Measurements from ENCODE around the gene OSBP2. TPM values are rescaled to one million over a fixed set of nuclear protein-coding genes. Genes with fewer than 3 reads are reported as not detected.
A peak's percentile ranks its signal among the peaks of the same experiment; 100 is the strongest.

OSBP2 gene
- total RNA-seq, 2 donors from 2014 or later: 3.1 to 16.7 TPM

DNA sequence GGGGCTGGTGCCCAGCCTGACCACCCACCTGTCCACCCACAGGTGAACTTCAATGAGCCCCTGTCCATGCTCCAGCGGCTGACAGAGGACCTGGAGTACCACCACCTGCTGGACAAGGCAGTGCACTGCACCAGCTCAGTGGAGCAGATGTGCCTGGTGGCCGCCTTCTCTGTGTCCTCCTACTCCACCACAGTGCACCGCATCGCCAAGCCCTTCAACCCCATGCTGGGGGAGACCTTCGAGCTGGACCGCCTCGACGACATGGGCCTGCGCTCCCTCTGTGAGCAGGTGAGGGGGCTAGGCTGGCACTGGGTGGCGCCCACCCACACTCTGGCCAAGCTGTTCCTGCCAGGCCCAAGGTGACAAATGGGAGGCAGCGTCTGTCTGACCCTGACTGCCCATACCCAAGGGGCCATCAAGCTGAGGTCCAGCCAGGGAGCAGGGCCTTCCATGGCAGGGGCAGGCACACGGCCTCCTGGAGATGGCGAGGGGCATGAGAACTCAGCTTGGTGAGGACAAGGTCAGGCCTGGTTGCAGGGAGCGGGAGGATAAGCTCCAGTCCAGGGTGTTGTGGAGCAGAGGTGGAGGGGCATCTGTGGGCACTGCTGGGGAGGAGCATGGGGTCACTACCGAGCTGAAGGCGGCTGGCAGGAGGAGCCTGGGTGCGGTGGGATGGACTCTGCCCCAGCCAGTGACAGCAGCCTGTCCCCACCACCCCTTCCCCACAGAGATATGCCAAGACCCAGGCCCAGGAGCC, 196.2 kb downstream of the OSBP2 start:
- peak; percentile 59 for ATAC-seq (replicated peaks)
- peaks cover 13% of the 10 kb centered on the region for H3K4me1 Mint-ChIP-seq
- H3K4me3 Mint-ChIP-seq: no peak overlapping the region
- H3K9me3 Mint-ChIP-seq: no peaks in the 10 kb centered on the region
- H3K27me3 Mint-ChIP-seq: no peaks in the 10 kb centered on the region
- no peak overlapping the region for H3K27ac Mint-ChIP-seq
- H3K36me3 Mint-ChIP-seq (ENCODE audit: low read depth): no peaks in the 10 kb centered on the region

- no peaks in the 10 kb centered on the region for H3K9me3 Mint-ChIP-seq
- H3K4me1 Mint-ChIP-seq: peaks cover 13% of the 10 kb centered on the region
- H3K4me3 Mint-ChIP-seq: no peak overlapping the region
- ATAC-seq (replicated peaks): no peak
- no peaks in the 10 kb centered on the region for H3K27me3 Mint-ChIP-seq
- no peaks in the 10 kb centered on the region for H3K36me3 Mint-ChIP-seq (ENCODE audit: low read depth)
- H3K27ac Mint-ChIP-seq: peak overlapping the region; percentile 35
Observed at GRCh38 chr22:30891443-30891755, 196.7 kb downstream of the OSBP2 start.

DNA sequence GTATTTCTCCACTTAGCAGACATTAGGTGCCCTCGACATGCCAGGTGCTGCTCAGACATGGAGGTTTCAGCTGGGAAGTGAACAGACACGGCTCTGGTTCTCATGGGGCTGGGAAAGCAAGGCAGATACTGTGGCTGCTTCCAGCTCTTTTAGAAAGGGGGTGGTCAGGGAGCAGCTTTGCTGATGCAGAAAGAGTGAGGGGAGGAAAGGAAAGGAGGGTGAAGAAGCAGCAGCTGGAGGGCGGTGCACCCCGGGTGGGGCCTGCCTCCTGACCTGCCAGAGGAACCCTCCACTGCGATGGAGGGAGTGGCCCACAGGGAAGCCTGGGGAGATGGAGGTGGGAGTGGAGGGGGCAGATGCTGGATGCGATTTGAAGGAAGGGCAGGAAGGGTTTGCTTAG, 197.1 kb downstream of the OSBP2 start:
- Mint-ChIP-seq H3K27me3 (no peaks in the 10 kb centered on the region), H3K9me3 (no peaks in the 10 kb centered on the region), H3K36me3 (ENCODE audit: low read depth) (no peaks in the 10 kb centered on the region), H3K4me1 (peaks cover 13% of the 10 kb centered on the region), H3K4me3 (no peak overlapping the region), H3K27ac (peak overlapping the region; percentile 35)
- ATAC-seq (replicated peaks): no peak

DNA sequence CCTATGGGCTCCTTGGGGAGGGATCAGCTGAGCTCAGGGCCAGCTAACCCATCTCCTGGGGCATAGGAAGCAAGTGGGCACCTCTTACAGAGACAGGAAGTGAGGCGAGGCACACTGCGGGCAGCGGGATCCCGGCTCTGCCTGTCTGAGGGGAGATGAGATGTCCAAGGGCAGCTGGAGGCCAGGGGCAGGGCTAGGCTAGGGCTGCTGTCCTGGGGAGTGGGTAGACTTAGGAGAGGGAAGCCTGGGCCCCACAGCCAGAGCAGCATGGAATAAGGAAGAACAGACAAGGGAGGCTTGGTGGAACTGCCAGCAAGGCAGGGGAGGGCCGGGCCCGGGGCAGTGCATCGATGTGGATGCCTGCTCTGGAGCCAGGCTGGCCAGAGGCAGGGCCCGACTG, 197.6 kb downstream of the OSBP2 start:
- peak overlapping the region; percentile 35 for H3K27ac Mint-ChIP-seq
- ATAC-seq (replicated peaks): no peak

DNA sequence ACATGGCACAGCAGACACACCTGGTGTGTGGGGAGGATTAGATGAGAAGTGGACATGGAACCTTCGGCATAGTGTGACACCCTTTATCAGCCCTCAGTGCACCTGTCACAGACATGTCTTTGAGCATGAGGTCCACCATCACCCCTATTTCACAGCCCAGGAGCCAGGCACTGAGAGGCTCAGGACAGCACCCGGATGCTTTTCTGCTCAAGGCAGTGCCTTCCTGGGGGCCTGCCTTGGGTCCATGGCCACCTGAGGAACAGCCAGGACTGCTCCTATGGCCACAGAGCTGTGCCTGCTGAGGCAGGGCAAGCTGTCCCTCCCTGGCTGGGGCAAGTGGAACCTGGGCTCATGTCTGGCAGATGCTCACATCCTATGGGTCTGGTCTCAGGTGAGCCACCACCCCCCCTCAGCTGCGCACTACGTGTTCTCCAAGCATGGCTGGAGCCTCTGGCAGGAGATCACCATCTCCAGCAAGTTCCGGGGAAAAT, 198.1 kb downstream of the OSBP2 start:
- H3K36me3 Mint-ChIP-seq (ENCODE audit: low read depth): peaks cover 4% of the 10 kb centered on the region
- no peaks in the 10 kb centered on the region for H3K9me3 Mint-ChIP-seq
- peaks cover 13% of the 10 kb centered on the region for H3K4me1 Mint-ChIP-seq
- H3K4me3 Mint-ChIP-seq: no peak overlapping the region
- H3K27me3 Mint-ChIP-seq: no peaks in the 10 kb centered on the region
- peak overlapping the region; percentile 35 for H3K27ac Mint-ChIP-seq
- no peak for ATAC-seq (replicated peaks)

More for the DNA sequence above, 197.6 kb downstream of the OSBP2 start:
- peaks cover 3% of the 10 kb centered on the region for H3K36me3 Mint-ChIP-seq (ENCODE audit: low read depth)
- no peaks in the 10 kb centered on the region for H3K27me3 Mint-ChIP-seq
- H3K9me3 Mint-ChIP-seq: no peaks in the 10 kb centered on the region
- peaks cover 13% of the 10 kb centered on the region for H3K4me1 Mint-ChIP-seq
- H3K4me3 Mint-ChIP-seq: no peak overlapping the region

- Mint-ChIP-seq H3K36me3 (ENCODE audit: low read depth) (peaks cover 4% of the 10 kb centered on the region), H3K9me3 (no peaks in the 10 kb centered on the region), H3K4me1 (peaks cover 13% of the 10 kb centered on the region), H3K4me3 (peak overlapping the region; percentile 31), H3K27ac (peak overlapping the region; percentile 51), H3K27me3 (no peaks in the 10 kb centered on the region)
- no peak for ATAC-seq (replicated peaks)
Observed at GRCh38 chr22:30893434-30894370, 199.0 kb downstream of the OSBP2 start.

GRCh38 chr22:30894371-30894740, 199.7 kb downstream of the OSBP2 start:
- Mint-ChIP-seq H3K4me1 (peaks cover 13% of the 10 kb centered on the region), H3K4me3 (peak overlapping the region; percentile 31), H3K27me3 (no peaks in the 10 kb centered on the region), H3K36me3 (ENCODE audit: low read depth) (peaks cover 4% of the 10 kb centered on the region), H3K9me3 (no peaks in the 10 kb centered on the region), H3K27ac (peak overlapping the region; percentile 51)
- ATAC-seq (replicated peaks): no peak

DNA sequence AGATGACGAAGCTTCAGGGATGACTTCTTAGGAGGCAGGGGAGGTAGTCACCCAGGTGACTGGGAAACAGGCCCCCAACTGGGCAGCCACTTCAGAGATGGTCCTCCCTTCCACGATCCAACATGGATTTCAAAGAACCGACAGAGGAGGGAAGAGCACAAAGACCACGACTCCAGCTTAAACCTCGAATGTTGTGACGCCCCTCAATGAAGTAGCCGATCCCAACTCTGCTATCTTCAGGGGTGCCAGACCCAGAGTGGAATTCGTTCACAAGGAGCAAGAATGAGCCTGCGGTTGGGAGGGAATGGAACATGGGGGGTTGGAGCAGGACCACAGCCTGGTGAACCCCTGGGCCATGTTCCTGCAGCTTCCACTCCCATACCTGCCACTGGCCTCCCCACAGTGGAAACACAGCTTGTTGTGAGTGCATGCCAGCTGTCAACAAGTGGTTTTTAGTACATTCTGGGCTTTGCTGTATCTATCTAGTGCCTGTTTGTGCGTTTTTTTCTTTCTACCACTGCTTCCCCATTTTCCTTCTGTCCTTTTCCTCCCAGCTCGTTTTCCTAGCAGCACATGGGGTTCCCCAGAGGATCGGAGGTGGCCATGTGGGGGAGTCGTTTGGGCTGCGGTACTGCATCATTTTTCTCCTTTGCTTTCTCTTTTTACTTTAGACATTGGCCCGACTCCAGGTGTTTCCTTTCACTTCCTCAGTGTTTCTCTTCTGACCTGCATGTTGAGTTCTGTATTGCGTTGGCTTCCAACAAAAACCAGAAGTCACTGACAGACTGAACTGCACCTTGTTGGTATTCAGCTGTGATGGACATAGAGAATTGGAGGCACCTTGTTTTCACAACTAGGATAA, 208.1 kb downstream of the OSBP2 start:
- Mint-ChIP-seq H3K9me3 (no peaks in the 10 kb centered on the region), H3K27me3 (no peaks in the 10 kb centered on the region), H3K36me3 (ENCODE audit: low read depth) (peaks cover 23% of the 10 kb centered on the region), H3K27ac (no peak overlapping the region), H3K4me3 (no peak overlapping the region), H3K4me1 (no peaks in the 10 kb centered on the region)
- no peak for ATAC-seq (replicated peaks)

DNA sequence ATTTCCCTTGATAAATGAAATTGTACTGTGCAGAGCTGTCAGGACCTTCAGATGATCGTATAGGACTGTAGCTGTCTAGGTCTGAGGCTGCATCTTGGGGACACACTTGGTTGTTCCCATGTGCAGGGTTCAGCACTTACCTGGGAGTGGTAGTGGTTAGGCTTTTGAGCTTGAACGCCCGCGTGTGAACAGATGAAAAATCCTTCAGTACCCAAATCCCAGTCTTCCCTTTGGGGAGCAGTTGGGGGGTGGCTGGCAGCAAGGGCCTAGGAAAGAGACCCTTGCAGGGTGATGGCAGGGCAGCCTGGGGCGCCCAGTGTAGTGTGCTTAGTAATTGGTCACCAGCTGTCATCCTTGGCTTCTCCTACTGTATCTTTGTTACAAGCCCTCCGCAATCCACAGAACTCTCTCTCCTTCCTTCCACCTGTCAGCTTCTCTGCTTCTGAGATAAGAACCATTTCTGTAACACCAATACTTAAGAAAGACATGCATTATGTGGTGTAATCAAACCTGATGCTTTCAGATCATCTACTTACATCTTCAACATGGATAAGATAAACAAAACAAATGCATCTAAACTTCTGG, 209.3 kb downstream of the OSBP2 start:
- Mint-ChIP-seq H3K4me3 (no peak overlapping the region), H3K27me3 (no peaks in the 10 kb centered on the region), H3K27ac (no peak overlapping the region), H3K36me3 (ENCODE audit: low read depth) (peaks cover 25% of the 10 kb centered on the region), H3K4me1 (no peaks in the 10 kb centered on the region), H3K9me3 (no peaks in the 10 kb centered on the region)
- no peak for ATAC-seq (replicated peaks)

DNA sequence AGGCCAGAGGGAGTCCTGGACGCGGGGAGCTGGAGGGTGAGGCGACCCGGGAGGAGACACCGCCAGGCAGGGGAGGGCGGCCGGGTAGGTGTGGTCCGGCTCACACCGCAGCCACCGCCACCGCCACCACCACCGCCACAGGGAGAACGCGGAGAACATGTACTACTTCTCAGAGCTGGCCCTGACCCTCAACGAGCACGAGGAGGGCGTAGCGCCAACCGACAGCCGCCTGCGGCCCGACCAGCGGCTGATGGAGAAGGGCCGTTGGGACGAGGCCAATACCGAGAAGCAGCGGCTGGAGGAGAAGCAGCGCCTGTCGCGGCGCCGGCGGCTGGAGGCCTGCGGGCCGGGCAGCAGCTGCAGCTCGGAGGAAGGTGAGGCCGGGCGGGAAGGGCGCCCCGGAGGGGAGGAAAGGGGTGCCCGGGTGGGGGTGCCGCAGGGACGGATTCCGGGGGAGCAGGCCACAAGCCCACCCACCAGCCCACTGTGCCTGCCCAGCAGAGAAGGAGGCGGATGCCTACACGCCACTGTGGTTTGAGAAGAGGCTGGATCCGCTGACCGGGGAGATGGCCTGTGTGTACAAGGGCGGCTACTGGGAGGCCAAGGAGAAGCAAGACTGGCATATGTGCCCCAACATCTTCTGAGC, 211.1 kb downstream of the OSBP2 start:
- Mint-ChIP-seq H3K9me3 (no peaks in the 10 kb centered on the region), H3K4me1 (no peaks in the 10 kb centered on the region), H3K36me3 (ENCODE audit: low read depth) (peaks cover 43% of the 10 kb centered on the region), H3K4me3 (no peak overlapping the region), H3K27me3 (no peaks in the 10 kb centered on the region), H3K27ac (no peak overlapping the region)
- ATAC-seq (replicated peaks): no peak

GRCh38 chr22:30906411-30906810, 211.7 kb downstream of the OSBP2 start:
- Mint-ChIP-seq H3K36me3 (ENCODE audit: low read depth) (peaks cover 44% of the 10 kb centered on the region), H3K4me3 (no peak overlapping the region), H3K27ac (no peak overlapping the region), H3K4me1 (no peaks in the 10 kb centered on the region), H3K27me3 (no peaks in the 10 kb centered on the region), H3K9me3 (no peaks in the 10 kb centered on the region)
- no peak for ATAC-seq (replicated peaks)

DNA sequence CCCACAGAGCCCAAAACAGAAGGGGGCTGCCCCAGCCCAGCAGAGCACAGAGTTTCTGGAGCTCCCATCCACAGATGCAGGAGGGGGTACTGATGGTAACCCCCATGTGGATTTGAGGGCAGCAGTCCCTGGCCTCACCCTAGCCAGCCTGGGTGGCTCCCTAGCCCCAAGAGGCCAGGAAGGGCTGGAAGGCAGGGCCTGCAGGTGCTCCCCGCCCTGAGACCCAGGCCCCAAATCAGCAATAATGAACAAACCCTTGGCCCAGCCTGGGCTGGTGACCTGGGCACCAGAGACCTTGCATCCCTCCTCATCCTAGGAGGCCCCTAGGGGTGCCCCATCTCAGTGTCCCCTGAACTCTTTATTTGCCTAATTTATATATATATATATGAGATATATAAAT, 212.3 kb downstream of the OSBP2 start:
- peaks cover 41% of the 10 kb centered on the region for H3K36me3 Mint-ChIP-seq (ENCODE audit: low read depth)
- no peak for ATAC-seq (replicated peaks)
- H3K27me3 Mint-ChIP-seq: no peaks in the 10 kb centered on the region
- no peak overlapping the region for H3K4me3 Mint-ChIP-seq
- H3K4me1 Mint-ChIP-seq: no peaks in the 10 kb centered on the region
- no peaks in the 10 kb centered on the region for H3K9me3 Mint-ChIP-seq
- no peak overlapping the region for H3K27ac Mint-ChIP-seq

- Mint-ChIP-seq H3K4me3 (no peak overlapping the region), H3K4me1 (no peaks in the 10 kb centered on the region), H3K36me3 (ENCODE audit: low read depth) (peaks cover 35% of the 10 kb centered on the region), H3K27me3 (no peaks in the 10 kb centered on the region), H3K27ac (no peak overlapping the region), H3K9me3 (no peaks in the 10 kb centered on the region)
- ATAC-seq (replicated peaks): no peak
Observed at GRCh38 chr22:30908051-30908461, 213.4 kb downstream of the OSBP2 start.
